PC-3 (cell line): Measurements from ENCODE around the gene STARD9.

ENCODE experiments used
- EZH2 ChIP-seq: fragments of 300-600 bp; sonication (generic); IDR thresholded peaks from one replicate; pipeline ENCODE4 v1.6.1; 2017; ENCODE audit warnings: antibody characterized with exemption, mild to moderate bottlenecking, low read length; ENCODE audit not compliant: unreplicated experiment
- EZH2phosphoT487 ChIP-seq: fragments of 300-600 bp; sonication (generic); IDR thresholded peaks from 2 replicates; pipeline ENCODE4 v1.6.1; 2018; ENCODE audit warnings: mild to moderate bottlenecking, antibody characterized with exemption, low read length, borderline replicate concordance
- TF ChIP-seq, protein P1 (sequence below): fragments of 300-600 bp; sonication (generic); conservative IDR thresholded peaks from 2 replicates; pipeline ENCODE4 v1.5.1; 2017; ENCODE audit warnings: antibody characterized with exemption, low read depth, mild to moderate bottlenecking, low read length

- TF ChIP-seq, protein P1, sequence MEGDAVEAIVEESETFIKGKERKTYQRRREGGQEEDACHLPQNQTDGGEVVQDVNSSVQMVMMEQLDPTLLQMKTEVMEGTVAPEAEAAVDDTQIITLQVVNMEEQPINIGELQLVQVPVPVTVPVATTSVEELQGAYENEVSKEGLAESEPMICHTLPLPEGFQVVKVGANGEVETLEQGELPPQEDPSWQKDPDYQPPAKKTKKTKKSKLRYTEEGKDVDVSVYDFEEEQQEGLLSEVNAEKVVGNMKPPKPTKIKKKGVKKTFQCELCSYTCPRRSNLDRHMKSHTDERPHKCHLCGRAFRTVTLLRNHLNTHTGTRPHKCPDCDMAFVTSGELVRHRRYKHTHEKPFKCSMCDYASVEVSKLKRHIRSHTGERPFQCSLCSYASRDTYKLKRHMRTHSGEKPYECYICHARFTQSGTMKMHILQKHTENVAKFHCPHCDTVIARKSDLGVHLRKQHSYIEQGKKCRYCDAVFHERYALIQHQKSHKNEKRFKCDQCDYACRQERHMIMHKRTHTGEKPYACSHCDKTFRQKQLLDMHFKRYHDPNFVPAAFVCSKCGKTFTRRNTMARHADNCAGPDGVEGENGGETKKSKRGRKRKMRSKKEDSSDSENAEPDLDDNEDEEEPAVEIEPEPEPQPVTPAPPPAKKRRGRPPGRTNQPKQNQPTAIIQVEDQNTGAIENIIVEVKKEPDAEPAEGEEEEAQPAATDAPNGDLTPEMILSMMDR, result no peak
- TF ChIP-seq EZH2 (no peak), EZH2phosphoT487 (no peak)
Measured at GRCh38 chr15:42736793-42737528, 161.6 kb downstream of the STARD9 start, which contains the start of gene CDAN1.
